GM18505 (cell line): ENCODE results near the gene CEP63.
A peak's percentile ranks its signal among the peaks of the same experiment; 100 is the strongest.

Experiments used
- ATAC-seq: cut with Tn5 transposase; IDR thresholded peaks from one replicate; pipeline ENCODE4 v1.9.1; 2021; ENCODE audit not compliant: unreplicated experiment
- POLR2A ChIP-seq: IDR thresholded peaks from 4 replicates; pipeline ENCODE4 v1.6.1; 2011; ENCODE audit warnings: borderline replicate concordance; ENCODE audit not compliant: insufficient read depth, insufficient read length; ENCODE audit errors: extremely low read depth

The CEP63 gene

DNA sequence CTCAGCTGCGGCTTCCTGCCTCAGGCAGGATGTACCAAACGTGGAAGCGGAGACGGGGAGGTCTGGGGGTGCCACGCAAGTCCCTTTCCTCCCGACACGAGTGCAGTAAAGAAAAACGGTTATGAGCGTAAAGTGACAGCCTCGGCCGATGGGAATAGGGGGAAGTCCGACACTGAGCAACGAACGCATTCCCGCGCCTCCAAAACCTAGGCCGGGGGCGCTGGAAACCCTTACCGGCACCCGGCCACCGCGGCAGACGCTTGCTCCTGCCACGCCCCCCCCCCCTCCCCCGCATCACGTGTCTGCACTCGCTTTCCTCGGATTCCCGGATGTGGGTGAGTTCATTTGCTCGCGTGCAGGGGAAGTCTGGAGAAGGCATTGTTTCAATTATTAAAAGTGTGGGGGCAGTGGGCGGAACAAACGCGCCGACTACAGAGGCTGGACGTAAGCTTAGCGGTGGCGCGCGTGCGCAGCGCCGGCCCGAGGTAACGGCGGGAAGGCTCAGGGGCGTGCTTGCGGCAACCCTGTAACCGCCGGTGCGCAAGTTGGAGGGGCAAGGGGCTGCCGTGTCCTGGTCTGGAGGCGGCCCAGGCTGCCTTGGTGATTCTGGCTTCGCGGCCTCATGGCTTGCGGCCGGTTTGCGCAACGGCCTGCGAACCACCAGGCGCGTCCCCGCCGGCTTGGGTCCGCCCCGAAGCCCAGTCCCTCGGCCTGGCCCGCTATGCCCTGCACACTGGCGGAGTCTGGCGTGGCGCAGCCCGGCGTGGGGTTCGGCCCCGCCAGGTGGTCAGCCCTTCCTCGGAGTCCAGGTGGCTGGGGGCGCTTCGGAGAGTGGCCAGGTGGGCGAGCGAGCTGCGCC lies at the start of gene CEP63, which contains the start of gene ANAPC13:
TSS of gene CEP63 (plus strand) at position 340 of the 859 bp plus-strand sequence. CDS start 9,264 bp downstream, outside the sequence.
TSS of gene ANAPC13 (minus strand) at position 268 of the 859 bp plus-strand sequence. CDS start 3,081 bp downstream, outside the sequence.
- TF ChIP-seq POLR2A: peak; percentile 82
- ATAC-seq: peak; percentile 76

- no peak for ATAC-seq
- TF ChIP-seq POLR2A: no peak
Observed at GRCh38 chr3:134437211-134437752, 48.6 kb upstream of the CEP63 start.

DNA sequence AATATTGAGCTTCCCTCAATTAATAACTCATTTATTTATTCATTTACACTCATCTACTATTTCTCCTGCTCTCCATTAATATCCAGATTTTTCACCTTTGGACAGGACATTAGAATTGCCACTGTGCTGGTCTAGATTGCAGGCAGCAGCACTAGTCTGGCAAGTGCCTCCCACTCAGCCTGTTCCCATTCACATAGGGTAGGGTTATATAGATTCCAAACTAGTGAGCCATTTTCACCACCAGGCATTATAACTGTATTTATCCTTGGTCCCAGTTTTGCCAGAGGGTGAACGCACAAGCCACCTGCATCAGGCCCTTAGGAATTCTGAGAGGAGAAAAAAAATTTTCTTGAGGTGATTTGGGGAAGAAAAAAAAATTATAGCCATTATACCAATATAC lies 44.5 kb upstream of the CEP63 start:
- no peak for ATAC-seq
- TF ChIP-seq POLR2A: no peak

GRCh38 chr3:134441821-134442220 lies 44.0 kb upstream of the CEP63 start:
- no peak for TF ChIP-seq POLR2A
- ATAC-seq: no peak

- ATAC-seq: no peak
Observed at GRCh38 chr3:134445095-134445494, 40.8 kb upstream of the CEP63 start.

GRCh38 chr3:134445636-134446035 lies 40.2 kb upstream of the CEP63 start:
- TF ChIP-seq POLR2A: no peak
- ATAC-seq: no peak

More at GRCh38 chr3:134445095-134445494, 40.8 kb upstream of the CEP63 start:
- TF ChIP-seq POLR2A: no peak

- ATAC-seq: no peak
- TF ChIP-seq POLR2A: no peak
Observed at GRCh38 chr3:134446800-134447199, 39.1 kb upstream of the CEP63 start.

GRCh38 chr3:134447351-134447750 lies 38.5 kb upstream of the CEP63 start:
- TF ChIP-seq POLR2A: no peak
- no peak for ATAC-seq

GRCh38 chr3:134448664-134449063 lies 37.2 kb upstream of the CEP63 start:
- no peak for ATAC-seq
- no peak for TF ChIP-seq POLR2A

GRCh38 chr3:134449277-134449676 lies 36.6 kb upstream of the CEP63 start:
- no peak for TF ChIP-seq POLR2A
- ATAC-seq: no peak

GRCh38 chr3:134449951-134450350 lies 35.9 kb upstream of the CEP63 start:
- no peak for TF ChIP-seq POLR2A
- ATAC-seq: no peak

GRCh38 chr3:134453631-134454030 lies 32.2 kb upstream of the CEP63 start:
- ATAC-seq: no peak
- TF ChIP-seq POLR2A: no peak

DNA sequence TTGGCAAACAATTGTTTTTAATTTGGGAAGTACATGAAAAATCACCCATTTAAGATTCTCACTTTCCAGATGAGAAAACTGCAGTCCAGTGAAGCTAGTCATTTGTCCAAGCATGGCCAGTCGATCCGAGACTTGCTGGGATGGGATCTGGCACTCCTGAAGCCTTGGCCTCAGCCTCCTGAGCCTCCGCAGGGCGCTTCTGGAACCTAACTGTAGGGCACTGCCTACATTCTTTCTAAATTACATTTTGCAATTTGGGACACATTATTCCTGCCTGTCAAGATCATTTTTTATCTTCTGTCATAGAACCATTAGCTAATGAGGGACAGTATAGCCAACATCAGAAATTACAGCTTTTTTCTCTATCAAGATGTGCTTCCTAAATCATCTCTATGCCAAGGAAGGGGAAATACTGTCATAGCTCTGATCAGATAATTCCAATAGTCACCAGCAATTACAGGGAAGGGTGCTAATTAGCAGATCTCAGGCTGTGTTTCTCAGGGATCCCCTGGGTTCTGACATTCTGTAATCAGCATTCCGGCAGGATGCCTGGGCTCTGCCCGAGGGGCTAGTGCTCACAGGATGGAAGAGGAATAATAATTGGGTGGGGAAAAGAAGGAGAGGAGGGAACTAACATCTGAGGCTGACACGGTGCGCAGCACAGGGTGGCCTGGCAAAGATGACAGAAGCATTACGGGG lies 28.3 kb upstream of the CEP63 start:
- no peak for ATAC-seq
- no peak for TF ChIP-seq POLR2A

DNA sequence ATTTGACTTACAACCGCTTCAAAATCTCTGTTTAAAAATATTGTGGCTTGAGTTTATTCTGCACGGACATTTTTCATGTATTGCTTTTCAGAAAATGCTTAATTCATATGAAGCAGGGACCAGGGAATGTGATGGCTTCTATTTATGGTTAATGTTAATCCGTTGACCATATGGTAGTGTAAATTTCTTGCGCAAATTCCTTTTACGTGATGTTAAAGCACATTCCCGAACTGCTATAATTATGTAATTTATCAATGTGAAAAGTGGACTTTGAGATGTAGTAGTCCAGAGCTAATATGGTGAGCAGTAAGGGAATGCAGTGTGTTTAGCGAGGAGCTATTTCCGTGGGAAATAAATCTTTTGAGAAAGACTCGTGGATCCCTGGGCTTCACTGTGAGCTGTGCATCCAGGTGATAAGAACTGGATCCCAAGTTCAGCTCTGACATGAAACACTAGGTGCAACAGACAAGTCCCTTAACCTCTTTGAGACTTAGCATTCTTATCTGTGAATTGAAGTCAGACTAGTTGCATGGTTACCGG lies 27.4 kb upstream of the CEP63 start:
- ATAC-seq: no peak
- no peak for TF ChIP-seq POLR2A

DNA sequence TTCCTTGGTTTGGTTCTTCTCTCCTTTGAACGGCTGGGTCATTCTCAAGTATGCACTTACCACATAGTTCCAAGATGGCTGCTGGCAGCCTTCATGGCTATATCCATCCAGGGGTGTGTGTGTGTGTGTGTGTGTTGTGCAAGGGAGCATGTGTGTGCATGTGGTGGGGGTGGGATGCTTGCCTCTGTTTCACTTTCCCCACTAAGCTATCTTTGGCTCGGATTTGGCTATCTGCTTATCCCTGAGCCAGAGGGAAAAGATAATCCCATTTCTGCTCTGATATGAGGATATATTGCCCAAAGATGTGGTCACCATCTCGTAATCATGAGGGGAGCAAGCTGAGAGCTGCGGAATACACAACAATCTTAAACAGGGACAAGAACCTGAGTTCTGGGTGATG lies 26.3 kb upstream of the CEP63 start:
- TF ChIP-seq POLR2A: no peak
- ATAC-seq: no peak
